Adrenal gland (tissue), 12 donors: ENCODE measurements around the gene SYT5. TPM values are rescaled to one million over a fixed set of nuclear protein-coding genes. Genes with fewer than 3 reads are reported as not detected.

Experiments
- DNase-seq, 7 donors: peaks; one replicate each; pipeline ENCODE4 v3.0.0-alpha.2; 2019 to 2020
- H3K27ac ChIP-seq, 5 donors: fragments of 200-600 bp; sonication (generic) in 4 of 5; 1 replicate in 3 of 5; 2 replicates in 2 of 5; pipeline versions ENCODE4 v1.5.1 to v1.8.0; 2016 to 2020; ENCODE audit warnings: mild to moderate bottlenecking in 1 of 5
- H3K27me3 ChIP-seq: fragments of 200-600 bp; 2 replicates; pipeline ENCODE4 v1.8.0; 2021
- H3K36me3 ChIP-seq, 2 donors: fragments of 200-600 bp; replicated peaks in 1 of 2; 1 replicate in 1 of 2; 2 replicates in 1 of 2; pipeline versions ENCODE4 v1.5.1 to v1.8.0; 2018 to 2022
- H3K4me1 ChIP-seq, 2 donors: fragments of 200-600 bp; replicated peaks in 1 of 2; 1 replicate in 1 of 2; 2 replicates in 1 of 2; pipeline versions ENCODE4 v1.5.1 to v1.8.0; 2018 to 2021
- H3K4me3 ChIP-seq, 4 donors: fragments of 200-600 bp; sonication (generic) in 3 of 4; one replicate each; pipeline ENCODE4 v1.5.1; 2016 to 2018
- H3K9me3 ChIP-seq, 3 donors: fragments of 200-600 bp; sonication (generic) in 1 of 3; replicated peaks in 1 of 3; 1 replicate in 2 of 3; 2 replicates in 1 of 3; pipeline versions ENCODE4 v1.5.1 to v1.8.0; 2016 to 2021
- POLR2A ChIP-seq, 2 donors: fragments of 450-650 bp; IDR thresholded peaks; one replicate each; pipeline ENCODE4 v1.6.1; 2017; ENCODE audit warnings: antibody characterized with exemption in 2 of 2, mild to moderate bottlenecking in 2 of 2, moderate library complexity in 1 of 2
- WGBS, 4 donors: extraction: QIAGEN DNeasy Blood & Tissue Kit in 2 of 4; methylation state at CpG; one replicate each; pipeline versions ENCODE4 v1.1.5 to v1.1.7; 2013 to 2017; 5-methylcytosine and 5-hydroxymethylcytosine counted together
- intact Hi-C, 2 donors: fragments of 100-400 bp; cut with DNase I; formaldehyde crosslinking; loops; one replicate each; pipeline versions ENCODE4 v1.14.1 to v1.15.0; 2022 to 2023
- polyA plus RNA-seq, 3 donors: library from polyadenylated mRNA; stranded (reverse); fragments of 200-250 nt in 2 of 3; fragments of 350-450 nt in 1 of 3; fragmentation: Illumina TruSeq in 1 of 3; extraction: RNeasy Lipid Tissue Mini Kit (QIAGEN cat#74804) in 1 of 3; gene quantifications; one replicate each; pipeline ENCODE4 v1.2.3, GENCODE V29; 2013 to 2014
- total RNA-seq, 9 donors: library from RNA; depleted of rRNA in 4 of 9; stranded (reverse); fragments of >200 nt in 4 of 9; fragments of 120-200 nt in 1 of 9; fragmentation: NEBNext Ultra II Directional in 1 of 9; extraction: Animal tissue kit (Norgen Biotek cat#: 25700) in 1 of 9; gene quantifications; one replicate each; pipeline versions ENCODE4 v1.1.0 to v1.2.4, GENCODE V29; 2013 to 2023
- TF ChIP-seq, protein P1 (sequence below), 6 experiments: fragments of 450-650 bp in 4 of 6; fragments of 200-600 bp in 2 of 6; sonication (generic) in 1 of 6; IDR thresholded peaks; 1 replicate in 5 of 6; 2 replicates in 1 of 6; pipeline versions ENCODE4 v1.5.1 to v1.8.0; 2016 to 2021; ENCODE audit warnings: antibody characterized with exemption in 6 of 6, mild to moderate bottlenecking in 2 of 6, moderate library complexity in 1 of 6
- donor health status: healthy with polysubstance abuse.
- donor health status: Bipolar disorder and iron deficiency.
- donor health status: DM: yes; HTN: yes; CAD: no.
- donor health status: DM: no; HTN: no; CAD: no.
- donor health status: DM: no; HTN: no; CAD: no.
- donor health status: DM: yes; HTN: yes; CAD: no.

The SYT5 gene
- total and polyA plus RNA-seq, 12 donors: 0.07 to 52.0 (median 10.6) TPM; not detected in 3

- Histone ChIP-seq H3K4me1 (peaks cover 0 to 10% of the 10 kb centered on the region in 2 donors), H3K27me3 (peaks cover 25% of the 10 kb centered on the region), H3K36me3 (no peaks in the 10 kb centered on the region), H3K9me3 (no peaks in the 10 kb centered on the region), H3K4me3 (peak within 1 kb of the TSS in 2 of 4 donors; percentile 31 to 66), H3K27ac (peak within 1 kb of the TSS in 1 of 5 donors; percentile 67)
- WGBS, 4 donors: 1 to 2% (median 1%) methylated on average over 25 to 33 of the region's 33 CpGs
- TF ChIP-seq POLR2A (IDR thresholded peaks at IDR 0.05): no peak
- TF ChIP-seq, protein P1, sequence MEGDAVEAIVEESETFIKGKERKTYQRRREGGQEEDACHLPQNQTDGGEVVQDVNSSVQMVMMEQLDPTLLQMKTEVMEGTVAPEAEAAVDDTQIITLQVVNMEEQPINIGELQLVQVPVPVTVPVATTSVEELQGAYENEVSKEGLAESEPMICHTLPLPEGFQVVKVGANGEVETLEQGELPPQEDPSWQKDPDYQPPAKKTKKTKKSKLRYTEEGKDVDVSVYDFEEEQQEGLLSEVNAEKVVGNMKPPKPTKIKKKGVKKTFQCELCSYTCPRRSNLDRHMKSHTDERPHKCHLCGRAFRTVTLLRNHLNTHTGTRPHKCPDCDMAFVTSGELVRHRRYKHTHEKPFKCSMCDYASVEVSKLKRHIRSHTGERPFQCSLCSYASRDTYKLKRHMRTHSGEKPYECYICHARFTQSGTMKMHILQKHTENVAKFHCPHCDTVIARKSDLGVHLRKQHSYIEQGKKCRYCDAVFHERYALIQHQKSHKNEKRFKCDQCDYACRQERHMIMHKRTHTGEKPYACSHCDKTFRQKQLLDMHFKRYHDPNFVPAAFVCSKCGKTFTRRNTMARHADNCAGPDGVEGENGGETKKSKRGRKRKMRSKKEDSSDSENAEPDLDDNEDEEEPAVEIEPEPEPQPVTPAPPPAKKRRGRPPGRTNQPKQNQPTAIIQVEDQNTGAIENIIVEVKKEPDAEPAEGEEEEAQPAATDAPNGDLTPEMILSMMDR (IDR thresholded peaks at IDR 0.05): no peak
- peak; percentile 97 to 99 (median 98) for DNase-seq
- intact Hi-C loops: no loop called here
Observed at GRCh38 chr19:55166530-55167268, 13.4 kb downstream of the SYT5 start, which contains the start of gene DNAAF3. DNAAF3 (minus strand) TSS chr19:55166613; CDS start chr19:55166413, 200 bp downstream.

DNA sequence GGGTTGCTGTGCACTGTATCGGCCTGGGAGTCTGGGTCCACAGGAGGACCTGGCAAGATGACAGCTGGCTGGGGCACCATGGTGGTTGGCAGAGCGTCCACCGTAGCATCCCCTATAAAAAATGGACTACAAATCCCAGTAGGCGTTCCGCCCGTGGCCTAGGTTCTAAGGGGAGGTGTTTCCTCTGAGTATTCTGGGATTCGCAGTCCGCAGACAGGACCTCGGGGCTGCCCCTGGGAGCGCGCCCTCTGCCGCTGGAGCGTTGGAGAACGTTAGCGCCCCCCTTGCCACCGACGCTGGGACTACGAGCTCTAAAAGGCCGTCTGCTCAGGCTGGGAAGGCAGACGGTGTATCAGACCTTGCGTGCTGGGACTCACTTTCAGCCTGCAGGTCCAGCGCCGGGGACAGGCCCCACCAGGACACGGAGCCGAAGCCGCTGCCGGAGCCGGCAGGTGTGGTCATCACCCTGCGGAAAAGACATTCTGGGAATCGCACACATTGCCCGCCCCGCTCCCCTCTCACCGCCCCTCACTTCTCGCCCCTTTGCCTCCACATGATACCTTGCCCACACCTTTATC, 14.0 kb downstream of the SYT5 start:
- H3K27me3 ChIP-seq: peaks cover 30% of the 10 kb centered on the region
- intact Hi-C loops: no loop called here
- WGBS, 4 donors: 1 to 20% (median 3%) methylated on average over 1 to 34 of the region's 34 CpGs

GRCh38 chr19:55161571-55162322, 18.3 kb downstream of the SYT5 start:
- Histone ChIP-seq H3K4me3 (no peak overlapping the region), H3K4me1 (peaks cover 0 to 4% of the 10 kb centered on the region in 2 donors), H3K27me3 (peaks cover 26% of the 10 kb centered on the region), H3K9me3 (no peaks in the 10 kb centered on the region), H3K27ac (no peak overlapping the region), H3K36me3 (no peaks in the 10 kb centered on the region)
- intact Hi-C loops: no loop called here
- TF ChIP-seq, protein P1 (IDR thresholded peaks at IDR 0.05): no peak
- TF ChIP-seq POLR2A (IDR thresholded peaks at IDR 0.05): no peak
- no peak for DNase-seq
- 18 to 52% (median 25%) methylated on average over 13 to 61 of the region's 61 CpGs for WGBS, 4 donors

More for the DNA sequence above, 14.0 kb downstream of the SYT5 start:
- peak overlapping the region in 1 of 5 donors; percentile 67 for H3K27ac ChIP-seq
- peak; percentile 51 to 83 (median 79) for DNase-seq
- TF ChIP-seq, protein P1 (IDR thresholded peaks at IDR 0.05): peak in 5 of 6 experiments; percentile 16 to 41 (median 34)
- no peak for TF ChIP-seq POLR2A (IDR thresholded peaks at IDR 0.05)
- H3K4me1 ChIP-seq: peaks cover 0 to 10% of the 10 kb centered on the region in 2 donors
- peak overlapping the region in 2 of 4 donors; percentile 31 to 66 for H3K4me3 ChIP-seq
- no peaks in the 10 kb centered on the region for H3K36me3 ChIP-seq
- H3K9me3 ChIP-seq: no peaks in the 10 kb centered on the region

DNA sequence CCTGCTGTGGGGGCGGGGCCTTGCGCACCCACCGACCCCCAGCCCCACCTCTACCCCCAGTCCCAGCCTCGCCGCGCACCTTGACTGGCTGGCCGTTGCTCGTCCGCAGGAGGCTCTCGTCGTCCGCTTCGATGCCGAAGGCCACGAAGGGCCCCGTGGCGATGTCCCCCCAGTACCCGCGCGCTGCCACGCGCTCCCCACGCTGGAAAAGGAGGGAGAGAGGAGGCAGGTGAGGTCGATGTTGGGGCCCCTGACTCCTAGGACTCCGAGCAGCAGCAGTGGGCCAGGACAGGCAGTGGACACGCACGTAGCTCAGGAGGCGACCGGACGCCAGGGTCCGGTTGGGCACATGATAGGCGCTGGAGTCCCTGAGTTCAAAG, 19.1 kb downstream of the SYT5 start:
- 10 to 17% methylated on average over 32 of the region's 32 CpGs; no CpG with 5 or more reads in 2 of the 4 donors for WGBS, 4 donors
- TF ChIP-seq POLR2A (IDR thresholded peaks at IDR 0.05): no peak
- TF ChIP-seq, protein P1 (IDR thresholded peaks at IDR 0.05): no peak
- Histone ChIP-seq H3K27ac (no peak overlapping the region), H3K9me3 (no peaks in the 10 kb centered on the region), H3K4me3 (no peak overlapping the region), H3K27me3 (peaks cover 29% of the 10 kb centered on the region), H3K4me1 (peaks cover 0 to 4% of the 10 kb centered on the region in 2 donors), H3K36me3 (no peaks in the 10 kb centered on the region)
- no peak for DNase-seq
- intact Hi-C loops: no loop called here
